Measurements from ENCODE around the gene PEDS1.

The PEDS1 gene

GRCh38 chr20:50192364-50193198, 39.1 kb upstream of the PEDS1 start:
- POLR2A ChIA-PET = interaction anchor here (2.0 kb wide), 1 partner anchor 129 kb away, joined by 5 read pairs; no protein-coding TSS in a partner anchor
- Histone ChIP-seq H3K4me3 (ENCODE audit: low read depth, low read length) (peak overlapping the region; percentile 61), H3K27ac (ENCODE audit: extremely low read depth, low read depth, low read length) (peak overlapping the region; percentile 84; the same call in 1 of the 2 replicates), H3K4me1 (ENCODE audit: control insufficient read depth, insufficient read depth, low read length) (peaks cover 6% of the 10 kb centered on the region), H3K36me3 (ENCODE audit: control insufficient read depth in 2 of 2, insufficient read depth in 1 of 2, low read length in 2 of 2) (peaks cover 0 to 6% of the 10 kb centered on the region in 2 experiments; a peak in 1 of 3 replicates), H3K9me3 (ENCODE audit: control insufficient read depth, insufficient read depth, low read depth, low read length) (no peaks in the 10 kb centered on the region)
- CTCF ChIA-PET = interaction anchor here (1.0 to 6.8 kb wide), 3 partner anchors 9 to 384 kb away, joined by 3 to 106 read pairs (median 3); no protein-coding TSS in a partner anchor
- TF ChIP-seq ZFHX2 (tag by site-specific recombination; conservative IDR thresholded peaks at IDR 0.05) (peak; percentile 92), ZFP69B (tag by site-specific recombination; IDR thresholded peaks at IDR 0.05) (peak; percentile 51; the same call in 1 of the 2 replicates), BCL11B (tag by site-specific recombination; IDR thresholded peaks at IDR 0.05; ENCODE audit: low read depth) (no peak), ZNF664 (tag by site-specific recombination; IDR thresholded peaks at IDR 0.05) (0 out of 2 replicates have a peak, but pooled peaks have one; percentile 36), YY2 (tag by site-specific recombination; IDR thresholded peaks at IDR 0.05) (0 out of 2 replicates have a peak, but pooled peaks have one; percentile 52), ZNF692 (tag by site-specific recombination; IDR thresholded peaks at IDR 0.05) (peak; percentile 39; the same call in 1 of the 2 replicates), ZNF677 (tag by site-specific recombination; IDR thresholded peaks at IDR 0.05) (no peak), ZNF473 (tag by site-specific recombination; IDR thresholded peaks at IDR 0.05) (no peak), TCF7L2 (IDR thresholded peaks at IDR 0.05; ENCODE audit: borderline replicate concordance, low read depth, low read length) (no peak), ZNF24 (tag by site-specific recombination; IDR thresholded peaks at IDR 0.05) (0 out of 2 replicates have a peak, but pooled peaks have one; percentile 38), ZNF184 (tag by site-specific recombination; IDR thresholded peaks at IDR 0.05) (no peak), ZNF843 (tag by site-specific recombination; IDR thresholded peaks at IDR 0.05) (no peak), YY1 (tag by site-specific recombination; IDR thresholded peaks at IDR 0.05) (peak; percentile 62), ZNF214 (tag by site-specific recombination; IDR thresholded peaks at IDR 0.05; ENCODE audit: borderline replicate concordance) (no peak), ZNF704 (tag by site-specific recombination; IDR thresholded peaks at IDR 0.05) (no peak), KLF10 (tag by site-specific recombination; IDR thresholded peaks at IDR 0.05) (peak; percentile 63), KLF16 (tag by site-specific recombination; IDR thresholded peaks at IDR 0.05) (peak; percentile 81), ZNF645 (tag by site-specific recombination; IDR thresholded peaks at IDR 0.05) (peak; percentile 47; the same call in 1 of the 2 replicates), ZNF548 (tag by site-specific recombination; IDR thresholded peaks at IDR 0.05) (no peak), ZNF624 (tag by site-specific recombination; IDR thresholded peaks at IDR 0.05) (no peak), ZNF629 (tag by site-specific recombination; IDR thresholded peaks at IDR 0.05) (peak; percentile 76), SP3 (tag by site-specific recombination; IDR thresholded peaks at IDR 0.05) (0 out of 2 replicates have a peak, but pooled peaks have one; percentile 10), KLF17 (tag by site-specific recombination; IDR thresholded peaks at IDR 0.05) (peak; percentile 60), ZIC2 (tag by site-specific recombination; IDR thresholded peaks at IDR 0.05) (no peak), ZNF148 (tag by site-specific recombination; IDR thresholded peaks at IDR 0.05; ENCODE audit: borderline replicate concordance) (no peak), ZFP37 (tag by site-specific recombination; IDR thresholded peaks at IDR 0.05) (no peak), SCRT1 (tag by site-specific recombination; IDR thresholded peaks at IDR 0.05; ENCODE audit: borderline replicate concordance) (peak; percentile 52; the same call in 1 of the 2 replicates), ZNF10 (tag by site-specific recombination; IDR thresholded peaks at IDR 0.05) (no peak), ZNF302 (tag by site-specific recombination; IDR thresholded peaks at IDR 0.05; ENCODE audit: low read depth) (no peak), ZNF777 (tag by site-specific recombination; IDR thresholded peaks at IDR 0.05; ENCODE audit: borderline replicate concordance) (no peak), ZNF202 (tag by site-specific recombination; IDR thresholded peaks at IDR 0.05; ENCODE audit: borderline replicate concordance) (no peak)
